Dendritic cell treated with granulocyte-macrophage colony-stimulating factor and Interleukin-4, amounts not matched to agents 40 ng/mL and 50 ng/mL, for 4 days (primary cell): Measurements from ENCODE around the gene RASL11A.
"Not testable (repeated sequence)": the region's sequence is repeated elsewhere in the genome, so short reads cannot be mapped to it uniquely, and the experiment has no call there.

ENCODE experiments used
- H3K27ac Mint-ChIP-seq: one replicate; pipeline ENCODE4 v1.8.0; 2022; ENCODE audit warnings: mild to moderate bottlenecking, mixed read lengths
- H3K27me3 Mint-ChIP-seq: one replicate; pipeline ENCODE4 v1.8.0; 2022; ENCODE audit warnings: mild to moderate bottlenecking, mixed read lengths
- H3K36me3 Mint-ChIP-seq: one replicate; pipeline ENCODE4 v1.8.0; 2022; ENCODE audit warnings: low read depth, mixed read lengths
- H3K4me1 Mint-ChIP-seq: one replicate; pipeline ENCODE4 v1.8.0; 2022; ENCODE audit warnings: low read depth, mixed read lengths
- H3K4me3 Mint-ChIP-seq: one replicate; pipeline ENCODE4 v1.8.0; 2022; ENCODE audit warnings: mild to moderate bottlenecking, moderate library complexity, mixed read lengths
- H3K9me3 Mint-ChIP-seq: one replicate; pipeline ENCODE4 v1.8.0; 2022; ENCODE audit warnings: mixed read lengths
- intact Hi-C: fragments of 100-400 bp; cut with micrococcal nuclease; formaldehyde crosslinking; loops from one replicate; pipeline ENCODE4 v1.15.0; 2022

RASL11A gene

DNA sequence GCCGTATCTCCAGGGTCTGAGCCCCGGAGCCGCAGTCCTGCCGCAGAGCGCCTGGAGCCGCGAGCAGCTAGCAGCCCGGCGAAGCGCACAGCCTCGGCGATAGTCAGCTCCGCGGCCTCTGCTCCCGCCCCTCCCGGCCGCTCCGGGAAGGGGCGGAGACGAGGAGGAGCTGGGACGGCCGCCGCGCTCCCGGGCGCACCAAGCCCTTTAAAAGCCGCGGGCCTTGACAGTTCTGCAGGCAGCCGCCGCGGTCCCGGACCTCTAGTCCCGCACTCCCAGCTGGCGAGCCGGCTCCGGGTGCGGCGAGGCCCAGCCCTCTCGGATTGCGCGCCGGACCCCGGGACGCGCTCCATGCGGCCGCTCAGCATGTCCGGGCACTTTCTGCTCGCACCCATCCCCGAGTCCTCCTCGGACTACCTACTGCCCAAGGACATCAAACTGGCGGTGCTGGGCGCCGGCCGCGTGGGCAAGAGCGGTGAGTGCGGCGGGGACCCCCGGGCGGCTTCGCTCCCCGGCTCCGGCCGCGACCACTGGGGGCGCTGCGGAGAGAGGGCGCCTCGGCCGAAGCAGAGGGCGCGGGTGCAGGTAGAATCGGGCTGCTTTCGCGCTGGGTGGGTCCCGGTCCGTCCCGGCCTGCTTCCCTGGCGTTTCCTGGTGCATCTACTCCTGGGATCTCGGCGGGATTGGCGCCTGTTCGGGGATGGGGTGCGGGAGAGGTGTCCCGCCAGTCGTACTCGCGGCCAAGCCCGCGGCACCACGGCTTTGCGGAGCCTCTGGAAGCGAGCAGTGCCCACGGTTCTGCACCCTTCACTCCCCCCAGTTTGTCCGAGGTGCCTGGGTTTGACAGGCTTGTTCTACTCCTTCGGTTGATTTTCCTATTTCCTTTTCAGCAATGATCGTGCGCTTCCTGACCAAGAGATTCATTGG, at the start of gene RASL11A:
Gene RASL11A, plus strand, starts transcription at position 237 of the 927 bp plus-strand sequence. Its CDS starts 115 bp downstream, at position 352.
- peak within 1 kb of the TSS; percentile 89 for H3K4me3 Mint-ChIP-seq
- intact Hi-C loops: loop anchor here (5.0 kb wide), 1 partner anchor 109 kb away; no protein-coding TSS in a partner anchor
- H3K9me3 Mint-ChIP-seq: no peaks in the 10 kb centered on the region
- peak within 1 kb of the TSS; percentile 55 for H3K27ac Mint-ChIP-seq
- no peaks in the 10 kb centered on the region for H3K36me3 Mint-ChIP-seq
- H3K27me3 Mint-ChIP-seq: peaks cover 34% of the 10 kb centered on the region
- peaks cover 40% of the 10 kb centered on the region for H3K4me1 Mint-ChIP-seq

DNA sequence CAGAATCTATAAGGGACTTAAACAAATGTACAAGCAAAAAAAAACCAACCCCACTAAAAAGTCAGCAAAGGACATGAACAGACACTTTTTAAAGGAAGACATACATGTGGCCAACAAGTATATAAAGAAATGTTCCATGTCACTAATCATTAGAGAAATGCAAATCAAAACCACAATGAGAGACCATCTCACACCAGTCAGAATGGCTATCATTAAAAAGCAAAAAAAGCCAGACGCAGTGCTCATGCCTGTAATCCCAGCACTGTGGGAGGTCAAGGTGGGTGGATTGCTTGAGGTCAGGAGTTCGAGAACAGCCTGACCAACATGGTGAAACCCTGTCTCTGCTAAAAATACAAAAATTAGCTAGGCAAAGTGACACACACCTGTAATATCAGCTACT, 48.5 kb upstream of the RASL11A start:
- H3K9me3 Mint-ChIP-seq, H3K27me3 Mint-ChIP-seq, H3K36me3 Mint-ChIP-seq, H3K27ac Mint-ChIP-seq, H3K4me3 Mint-ChIP-seq, intact Hi-C loops: not testable (repeated sequence)
- H3K4me1 Mint-ChIP-seq: peaks cover 19% of the 10 kb centered on the region

DNA sequence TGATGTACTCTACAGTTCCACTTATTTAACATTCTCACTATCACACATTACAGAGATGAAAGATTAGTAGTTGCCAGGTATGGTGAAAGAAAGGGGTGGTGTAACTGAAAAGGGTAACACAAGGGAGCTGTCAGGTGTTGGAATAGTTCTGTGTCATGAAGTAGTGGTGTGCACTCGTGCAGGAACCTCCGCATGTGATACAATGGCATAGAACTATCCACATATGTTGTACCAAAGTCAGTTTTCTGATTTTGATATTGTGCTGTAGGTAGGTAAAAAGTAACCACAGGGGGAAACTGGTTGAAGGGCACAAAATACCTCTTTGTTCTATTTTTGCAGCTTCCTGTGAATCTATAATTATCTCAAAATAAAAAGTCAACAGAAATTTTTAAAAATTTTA, 43.6 kb upstream of the RASL11A start:
- Mint-ChIP-seq H3K4me1 (no peaks in the 10 kb centered on the region), H3K9me3 (no peaks in the 10 kb centered on the region), H3K4me3 (no peak overlapping the region), H3K36me3 (no peaks in the 10 kb centered on the region), H3K27ac (no peak overlapping the region), H3K27me3 (peaks cover 3% of the 10 kb centered on the region)
- intact Hi-C loops: no loop called here

- intact Hi-C loops: no loop called here
- no peaks in the 10 kb centered on the region for H3K36me3 Mint-ChIP-seq
- no peak overlapping the region for H3K27ac Mint-ChIP-seq
- H3K9me3 Mint-ChIP-seq: no peaks in the 10 kb centered on the region
- H3K27me3 Mint-ChIP-seq: peaks cover 3% of the 10 kb centered on the region
- no peaks in the 10 kb centered on the region for H3K4me1 Mint-ChIP-seq
- no peak overlapping the region for H3K4me3 Mint-ChIP-seq
Observed at GRCh38 chr13:27228131-27228530, 42.5 kb upstream of the RASL11A start.

DNA sequence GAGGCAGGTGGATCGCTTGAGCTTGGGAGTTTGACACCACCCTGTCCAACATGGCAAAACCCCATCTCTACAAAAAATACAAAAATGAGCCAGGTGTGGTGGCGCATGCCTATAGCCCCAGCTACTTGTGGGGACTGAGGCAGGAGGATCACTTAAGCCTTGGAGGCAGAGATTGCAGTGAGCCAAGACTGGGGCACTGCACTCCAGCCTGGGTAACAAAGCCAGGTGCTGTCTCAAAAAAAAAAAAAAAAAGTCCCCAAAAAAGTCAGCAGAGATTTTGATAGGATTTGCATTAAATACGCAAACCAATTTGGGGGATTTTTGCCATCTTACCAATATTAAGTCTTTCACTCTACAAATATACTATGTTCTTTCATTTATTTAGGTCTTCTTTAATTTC, 41.0 kb upstream of the RASL11A start:
- Mint-ChIP-seq H3K27ac (no peak overlapping the region), H3K4me3 (no peak overlapping the region), H3K9me3 (no peaks in the 10 kb centered on the region), H3K36me3 (no peaks in the 10 kb centered on the region), H3K27me3 (peaks cover 3% of the 10 kb centered on the region), H3K4me1 (no peaks in the 10 kb centered on the region)
- intact Hi-C loops: no loop called here

- H3K27ac Mint-ChIP-seq: no peak overlapping the region
- H3K27me3 Mint-ChIP-seq: peaks cover 3% of the 10 kb centered on the region
- no peaks in the 10 kb centered on the region for H3K4me1 Mint-ChIP-seq
- intact Hi-C loops: no loop called here
- no peaks in the 10 kb centered on the region for H3K36me3 Mint-ChIP-seq
- no peaks in the 10 kb centered on the region for H3K9me3 Mint-ChIP-seq
- H3K4me3 Mint-ChIP-seq: no peak overlapping the region
Observed at GRCh38 chr13:27233964-27234363, 36.7 kb upstream of the RASL11A start.

GRCh38 chr13:27236478-27236877, 34.2 kb upstream of the RASL11A start:
- H3K4me1 Mint-ChIP-seq: no peaks in the 10 kb centered on the region
- H3K27ac Mint-ChIP-seq: no peak overlapping the region
- intact Hi-C loops: no loop called here
- no peaks in the 10 kb centered on the region for H3K9me3 Mint-ChIP-seq
- no peaks in the 10 kb centered on the region for H3K36me3 Mint-ChIP-seq
- H3K4me3 Mint-ChIP-seq: no peak overlapping the region
- no peaks in the 10 kb centered on the region for H3K27me3 Mint-ChIP-seq

GRCh38 chr13:27242702-27243101, 27.9 kb upstream of the RASL11A start:
- Mint-ChIP-seq H3K4me1 (no peaks in the 10 kb centered on the region), H3K36me3 (peaks cover 7% of the 10 kb centered on the region), H3K27me3 (no peaks in the 10 kb centered on the region), H3K27ac (no peak overlapping the region), H3K4me3 (no peak overlapping the region), H3K9me3 (no peaks in the 10 kb centered on the region)
- intact Hi-C loops: no loop called here

- Mint-ChIP-seq H3K27me3 (no peaks in the 10 kb centered on the region), H3K9me3 (no peaks in the 10 kb centered on the region), H3K27ac (no peak overlapping the region), H3K4me1 (peaks cover 2% of the 10 kb centered on the region), H3K4me3 (no peak overlapping the region), H3K36me3 (peaks cover 7% of the 10 kb centered on the region)
- intact Hi-C loops: no loop called here
Observed at GRCh38 chr13:27245610-27246009, 25.0 kb upstream of the RASL11A start.

DNA sequence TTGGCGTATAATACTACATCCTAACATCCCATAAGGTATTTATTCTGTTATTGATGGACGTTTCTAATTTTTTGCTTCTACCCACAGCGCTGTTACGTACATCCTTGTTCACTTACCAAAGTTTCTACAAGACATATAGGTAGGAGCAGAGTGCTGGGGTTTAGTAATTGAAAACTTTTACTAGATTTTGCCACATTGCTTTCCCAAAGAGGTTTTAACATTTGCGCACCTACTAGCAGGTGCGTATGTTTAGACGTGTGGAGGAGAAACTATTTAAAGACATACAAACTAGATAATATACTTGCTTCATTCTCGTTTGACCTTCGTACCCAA, 19.8 kb upstream of the RASL11A start:
- intact Hi-C loops: loop anchor here (1.0 to 10.0 kb wide), 2 partner anchors 78 to 174 kb away; partner anchors contain the start of gene GTF3A
- Mint-ChIP-seq H3K4me3 (peak overlapping the region; percentile 88), H3K27me3 (no peaks in the 10 kb centered on the region), H3K27ac (peak overlapping the region; percentile 97), H3K36me3 (peaks cover 37% of the 10 kb centered on the region), H3K4me1 (peaks cover 25% of the 10 kb centered on the region), H3K9me3 (no peaks in the 10 kb centered on the region)

DNA sequence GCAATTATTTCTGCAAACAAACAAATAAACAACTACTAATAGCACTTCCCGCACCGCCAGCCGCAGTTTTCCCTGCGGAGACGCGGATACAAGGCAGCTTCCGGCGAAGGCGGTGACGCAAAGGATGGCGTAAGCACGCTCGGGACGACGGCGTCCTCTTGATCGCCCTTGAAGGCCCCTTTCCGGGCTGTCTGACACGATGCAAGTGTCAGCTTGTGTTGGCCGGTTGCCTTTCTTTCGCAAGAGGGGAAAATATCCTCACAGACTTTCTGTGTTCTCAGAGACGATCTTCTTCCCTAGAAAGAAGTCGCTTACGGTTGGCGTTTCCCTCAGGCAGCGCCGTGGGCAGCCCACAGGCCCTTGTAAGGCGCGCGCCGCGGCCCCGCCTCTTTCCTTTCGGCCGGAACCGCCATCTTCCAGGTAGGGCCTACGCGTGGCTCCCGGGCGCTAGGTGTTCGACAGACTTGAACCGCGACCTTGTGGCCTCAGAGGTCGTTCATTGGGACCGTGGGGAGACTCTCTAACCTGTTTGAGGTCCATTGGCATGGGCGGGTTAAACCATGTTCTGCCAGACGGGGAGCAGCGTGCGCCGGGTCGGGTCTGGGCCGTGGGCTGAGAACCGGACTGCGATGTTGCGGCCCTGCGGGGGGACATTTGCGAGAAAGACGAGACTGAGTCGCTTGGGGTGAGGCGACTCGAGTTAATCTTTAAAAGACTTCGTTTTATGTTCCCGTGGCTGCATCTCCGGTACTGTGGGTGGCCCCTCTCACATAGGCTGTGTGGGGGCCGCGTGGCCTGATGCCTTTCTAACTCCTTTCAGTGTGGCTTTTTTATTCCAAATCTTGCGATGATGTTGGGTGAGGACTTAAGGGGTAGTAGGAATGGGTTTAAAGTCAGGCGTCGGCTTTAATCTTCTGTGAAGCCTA, 19.2 kb upstream of the RASL11A start, which contains the start of gene RPL21:
Gene RPL21, plus strand, starts transcription at position 393 of the 926 bp plus-strand sequence. CDS start 2,219 bp downstream, outside the sequence.
- Mint-ChIP-seq H3K36me3 (peaks cover 44% of the 10 kb centered on the region), H3K27me3 (no peaks in the 10 kb centered on the region), H3K4me3 (peak within 1 kb of the TSS; percentile 88), H3K9me3 (no peaks in the 10 kb centered on the region), H3K4me1 (peaks cover 25% of the 10 kb centered on the region), H3K27ac (peak within 1 kb of the TSS; percentile 97)
- intact Hi-C loops: loop anchor here (1.0 to 10.0 kb wide), 2 partner anchors 79 to 173 kb away; partner anchors contain the start of gene GTF3A

- Mint-ChIP-seq H3K9me3 (no peaks in the 10 kb centered on the region), H3K4me3 (peak overlapping the region; percentile 88), H3K27me3 (no peaks in the 10 kb centered on the region), H3K27ac (peak overlapping the region; percentile 97), H3K4me1 (peaks cover 25% of the 10 kb centered on the region), H3K36me3 (peaks cover 54% of the 10 kb centered on the region)
- intact Hi-C loops: loop anchor here (10.0 kb wide), 1 partner anchor 172 kb away; the partner anchor contains the start of gene GTF3A
Observed at GRCh38 chr13:27252467-27252866, 18.2 kb upstream of the RASL11A start.

- Mint-ChIP-seq H3K36me3 (peaks cover 61% of the 10 kb centered on the region), H3K27ac (no peak overlapping the region), H3K4me3 (no peak overlapping the region), H3K4me1 (peaks cover 56% of the 10 kb centered on the region), H3K27me3 (no peaks in the 10 kb centered on the region), H3K9me3 (no peaks in the 10 kb centered on the region)
- intact Hi-C loops: loop anchor here (10.0 kb wide), 1 partner anchor 168 kb away; the partner anchor contains the start of gene GTF3A
Observed at GRCh38 chr13:27257233-27257568, 13.4 kb upstream of the RASL11A start.
